Measurements from ENCODE around the gene INSL3.

The INSL3 gene

DNA sequence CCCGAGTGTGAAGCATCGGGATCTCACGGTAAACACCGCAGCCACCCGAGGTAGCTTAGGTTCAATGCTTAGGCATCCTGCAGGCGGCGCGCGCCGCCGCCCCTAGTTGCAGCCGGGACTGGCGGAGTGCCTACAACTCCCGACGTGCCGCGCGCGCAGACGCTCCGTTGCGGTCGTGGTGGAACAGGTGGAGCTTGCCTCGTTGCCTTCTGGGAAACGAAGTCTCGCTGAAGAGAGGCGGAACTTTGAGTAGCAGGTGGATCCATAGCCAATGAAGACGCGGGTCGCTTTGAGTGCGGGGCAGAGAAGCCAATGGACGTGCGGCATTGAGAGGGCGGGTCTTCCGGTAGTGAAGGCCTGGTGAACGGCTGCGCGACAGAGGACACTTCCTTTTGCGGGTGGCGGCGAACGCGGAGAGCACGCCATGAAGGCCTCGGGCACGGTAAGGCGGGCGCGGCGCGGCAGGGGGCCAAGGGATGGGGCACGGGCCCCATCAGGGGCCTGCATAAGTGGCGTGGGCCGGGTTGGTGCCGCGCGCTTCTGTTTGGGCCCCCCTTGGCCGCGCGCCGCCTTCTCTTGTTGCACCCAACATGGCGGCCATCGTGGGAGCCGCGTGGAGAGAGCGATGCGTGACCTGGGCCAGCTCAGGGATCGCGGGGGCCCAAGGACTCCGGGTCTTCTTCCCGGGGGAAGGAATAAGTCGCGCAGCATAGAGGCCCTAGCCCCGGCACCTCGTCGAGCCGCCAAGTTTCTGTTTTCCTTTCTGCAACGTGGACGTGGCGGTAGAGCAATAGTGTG lies 38.4 kb upstream of the INSL3 start, which contains the start of gene RPL18A:
RPL18A (plus strand) TSS at position 378 of the 798 bp plus-strand sequence; CDS start at position 425, 47 bp downstream.
- Mint-ChIP-seq H3K4me3 (peak within 1 kb of the TSS; percentile 96 to 100), H3K9me3 (no peaks in the 10 kb centered on the region), H3K27me3 (no peaks in the 10 kb centered on the region), H3K36me3 (peaks cover 42 to 51% of the 10 kb centered on the region in 2 donors), H3K27ac (peak within 1 kb of the TSS; percentile 100), H3K4me1 (peaks cover 32 to 53% of the 10 kb centered on the region in 2 donors)
- peak; percentile 91 to 95 for ATAC-seq (replicated peaks)
- peak; percentile 99 for DNase-seq

DNA sequence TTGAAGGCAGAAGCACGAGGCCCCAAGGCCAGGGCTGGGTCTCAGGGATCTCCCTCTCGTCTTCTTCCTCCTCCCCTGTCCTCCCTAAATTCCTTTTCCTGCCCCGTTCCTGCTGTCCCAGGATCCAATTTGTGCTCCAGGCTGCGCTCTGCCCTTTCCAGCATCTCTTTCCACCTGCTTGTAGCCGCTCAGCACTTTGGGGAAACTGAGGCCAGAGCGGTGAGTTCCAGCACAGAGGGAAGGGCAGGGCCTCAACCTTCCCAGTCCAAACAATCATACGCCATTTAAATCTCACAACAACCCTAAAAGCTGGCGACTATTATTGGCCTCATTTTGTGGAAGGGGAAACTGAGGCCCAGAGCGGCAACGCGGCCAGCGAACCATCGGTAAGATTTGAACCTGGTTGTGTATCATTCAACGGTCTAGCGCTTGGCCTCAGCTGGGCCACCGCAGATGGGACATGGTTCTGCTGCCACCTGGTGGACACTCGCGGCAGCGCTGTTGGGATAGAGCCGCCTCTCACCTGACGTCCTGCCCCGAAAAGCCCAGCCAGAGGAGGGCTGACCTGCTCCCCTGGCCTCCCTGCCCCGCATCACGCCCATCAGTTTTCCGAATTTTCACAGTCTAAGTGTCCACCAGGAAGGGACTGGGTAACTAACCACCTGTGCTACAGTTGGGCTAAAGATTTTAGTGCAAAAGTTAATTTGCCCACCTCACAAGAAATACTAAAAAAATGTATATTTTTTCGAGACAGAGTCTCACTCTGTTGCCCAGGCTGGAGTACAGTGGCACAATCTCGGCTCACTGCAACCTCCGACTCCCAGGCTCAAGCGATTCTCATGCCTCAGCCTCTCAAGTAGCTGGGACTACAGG lies 34.2 kb upstream of the INSL3 start:
- no peaks in the 10 kb centered on the region for H3K9me3 Mint-ChIP-seq
- H3K4me3 Mint-ChIP-seq: no peak overlapping the region
- no peaks in the 10 kb centered on the region for H3K27me3 Mint-ChIP-seq
- H3K36me3 Mint-ChIP-seq: peaks cover 9 to 11% of the 10 kb centered on the region in 2 donors
- H3K27ac Mint-ChIP-seq: peak overlapping the region; percentile 89
- ATAC-seq (replicated peaks) (peak; percentile 36 to 40), DNase-seq (peak; percentile 80)
- H3K4me1 Mint-ChIP-seq: peaks cover 22 to 32% of the 10 kb centered on the region in 2 donors

DNA sequence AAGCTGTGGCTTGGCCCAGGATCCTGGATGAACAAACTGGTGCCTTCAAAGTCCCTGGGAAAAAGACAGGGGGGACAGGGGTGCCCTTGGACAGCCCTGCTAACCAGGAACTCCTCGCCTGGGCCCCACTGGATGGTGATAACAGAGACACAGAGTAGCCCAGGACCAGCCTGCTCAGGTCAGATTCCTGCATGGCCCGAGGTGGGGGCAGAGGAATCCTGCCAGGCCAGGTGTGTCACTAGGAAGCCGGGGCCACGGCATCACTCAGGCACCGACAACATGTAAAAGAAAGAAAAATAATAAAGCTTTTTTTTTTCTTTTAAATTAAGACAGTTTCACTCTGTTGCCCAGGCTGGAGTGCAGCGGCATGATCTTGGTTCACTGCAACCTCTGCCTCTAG lies 32.7 kb upstream of the INSL3 start:
- Mint-ChIP-seq H3K36me3 (peaks cover 0 to 5% of the 10 kb centered on the region in 2 donors), H3K27ac (no peak overlapping the region), H3K27me3 (no peaks in the 10 kb centered on the region), H3K4me3 (no peak overlapping the region), H3K4me1 (peaks cover 26 to 41% of the 10 kb centered on the region in 2 donors), H3K9me3 (no peaks in the 10 kb centered on the region)
- ATAC-seq (replicated peaks) (no peak), DNase-seq (no peak)

DNA sequence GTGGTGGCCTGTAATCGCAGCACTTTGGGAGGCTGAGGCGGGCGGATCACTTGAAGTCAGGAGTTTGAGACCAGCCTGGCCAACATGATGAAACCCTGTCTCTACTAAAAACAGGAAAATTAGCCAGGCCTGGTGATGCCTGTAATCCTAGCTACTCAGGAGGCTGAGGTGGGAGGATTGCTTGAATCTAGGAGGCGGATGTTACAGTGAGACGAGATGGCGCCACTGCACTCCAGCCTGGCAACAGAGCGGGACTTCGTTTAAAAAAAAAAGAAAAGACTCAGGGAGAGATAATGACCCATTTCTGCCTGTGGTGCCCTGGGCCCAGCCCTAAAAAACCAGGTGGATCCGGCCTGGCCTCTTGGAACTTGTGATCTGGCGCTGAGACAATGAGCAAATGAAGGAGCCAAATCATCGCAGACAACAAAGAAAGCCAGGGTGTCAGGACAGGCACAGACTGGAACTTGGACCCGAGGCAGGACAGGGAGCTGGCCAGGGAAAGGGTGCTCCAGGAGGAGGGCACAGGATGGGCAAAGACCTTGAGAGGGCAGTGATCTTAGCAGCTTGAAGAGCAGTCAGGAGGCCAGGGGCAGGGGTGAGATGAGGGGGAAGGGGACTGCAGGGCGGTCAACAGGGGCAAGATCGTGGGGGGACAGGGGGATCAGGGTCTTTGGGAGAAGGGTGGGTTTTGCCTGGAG lies 27.4 kb upstream of the INSL3 start:
- H3K36me3 Mint-ChIP-seq: peaks cover 10 to 23% of the 10 kb centered on the region in 2 donors
- DNase-seq: no peak

DNA sequence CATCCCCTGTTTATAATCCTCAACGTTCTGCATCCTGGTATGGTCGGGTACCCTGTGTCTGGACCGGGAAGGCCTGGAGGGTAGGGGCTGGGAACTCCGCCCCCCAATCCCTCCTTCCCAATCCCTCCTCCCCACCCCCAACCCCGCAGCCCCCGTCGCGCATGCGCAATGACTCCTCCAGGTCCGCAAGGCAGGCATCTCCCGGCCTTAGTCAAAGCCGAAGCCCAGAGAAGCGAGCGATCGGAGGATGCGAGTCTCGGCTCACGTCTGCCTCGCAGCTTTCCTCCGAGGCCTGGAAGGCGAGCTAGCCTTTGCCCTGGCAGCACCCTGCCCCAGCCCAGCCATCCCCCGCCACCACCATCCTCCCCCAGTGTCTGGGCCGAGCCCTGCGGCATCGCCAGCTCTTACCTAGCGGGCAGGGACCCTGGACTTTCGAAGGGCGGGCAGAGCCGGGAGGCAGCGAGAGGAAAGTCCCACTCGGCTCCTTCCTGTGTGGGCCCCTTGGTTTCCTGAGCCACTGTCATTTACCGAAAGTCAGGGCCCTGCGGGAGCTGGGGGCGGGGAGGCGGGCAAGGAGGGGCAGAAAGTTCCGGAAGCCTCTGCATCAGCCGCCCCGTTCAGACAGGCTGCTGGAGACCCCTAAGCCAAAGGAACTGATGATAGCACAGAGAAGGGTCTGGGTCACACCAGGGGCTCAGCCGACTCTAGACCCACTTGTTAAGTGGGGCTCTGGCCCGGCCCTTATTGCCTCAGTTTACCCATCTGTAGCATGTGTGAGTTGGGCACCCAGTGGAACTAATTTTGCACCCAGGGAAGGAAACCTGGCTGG lies 26.4 kb upstream of the INSL3 start, which contains the start of gene JAK3:
JAK3 (minus strand) TSS at position 445 of the 829 bp plus-strand sequence. CDS start 3,565 bp downstream, outside the sequence.
- H3K27ac Mint-ChIP-seq: peak within 1 kb of the TSS; percentile 99
- peak within 1 kb of the TSS; percentile 93 to 97 for H3K4me3 Mint-ChIP-seq
- ATAC-seq (replicated peaks) (peak; percentile 88 to 89), DNase-seq (peak; percentile 87)
- peaks cover 17 to 32% of the 10 kb centered on the region in 2 donors for H3K36me3 Mint-ChIP-seq
- no peaks in the 10 kb centered on the region for H3K27me3 Mint-ChIP-seq
- peaks cover 42 to 81% of the 10 kb centered on the region in 2 donors for H3K4me1 Mint-ChIP-seq
- H3K9me3 Mint-ChIP-seq: no peaks in the 10 kb centered on the region

More for the DNA sequence above, 27.4 kb upstream of the INSL3 start:
- peaks cover 40 to 75% of the 10 kb centered on the region in 2 donors for H3K4me1 Mint-ChIP-seq
- H3K4me3 Mint-ChIP-seq: peak overlapping the region; percentile 93 to 97
- H3K9me3 Mint-ChIP-seq: no peaks in the 10 kb centered on the region
- no peaks in the 10 kb centered on the region for H3K27me3 Mint-ChIP-seq
- ATAC-seq (replicated peaks): no peak
- H3K27ac Mint-ChIP-seq: peak overlapping the region; percentile 99

DNA sequence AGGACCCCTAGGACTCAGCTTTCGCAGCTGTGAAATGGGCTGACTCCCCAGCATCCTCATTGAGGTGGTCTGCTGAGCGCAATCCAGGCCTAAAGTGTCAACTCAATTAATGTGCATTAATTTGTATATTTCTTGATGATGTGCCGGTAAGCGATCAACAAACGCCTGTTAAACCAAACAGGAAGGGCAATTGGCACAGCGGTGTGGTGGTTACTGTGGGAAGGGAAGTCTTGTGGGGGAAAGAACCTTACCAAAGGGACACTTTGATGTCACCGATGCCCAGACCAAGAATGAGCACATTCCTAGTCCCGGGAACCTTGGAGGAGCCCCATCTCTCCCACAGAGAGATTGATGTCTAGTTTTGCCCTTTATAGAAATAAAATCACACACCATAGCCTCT lies 24.8 kb upstream of the INSL3 start:
- H3K4me1 Mint-ChIP-seq: peaks cover 35 to 70% of the 10 kb centered on the region in 2 donors
- H3K4me3 Mint-ChIP-seq: peak overlapping the region; percentile 69 to 93
- H3K9me3 Mint-ChIP-seq: no peaks in the 10 kb centered on the region
- H3K27me3 Mint-ChIP-seq: no peaks in the 10 kb centered on the region
- H3K36me3 Mint-ChIP-seq: peaks cover 29 to 45% of the 10 kb centered on the region in 2 donors
- H3K27ac Mint-ChIP-seq: peak overlapping the region; percentile 47
- no peak for ATAC-seq (replicated peaks)
- no peak for DNase-seq

DNA sequence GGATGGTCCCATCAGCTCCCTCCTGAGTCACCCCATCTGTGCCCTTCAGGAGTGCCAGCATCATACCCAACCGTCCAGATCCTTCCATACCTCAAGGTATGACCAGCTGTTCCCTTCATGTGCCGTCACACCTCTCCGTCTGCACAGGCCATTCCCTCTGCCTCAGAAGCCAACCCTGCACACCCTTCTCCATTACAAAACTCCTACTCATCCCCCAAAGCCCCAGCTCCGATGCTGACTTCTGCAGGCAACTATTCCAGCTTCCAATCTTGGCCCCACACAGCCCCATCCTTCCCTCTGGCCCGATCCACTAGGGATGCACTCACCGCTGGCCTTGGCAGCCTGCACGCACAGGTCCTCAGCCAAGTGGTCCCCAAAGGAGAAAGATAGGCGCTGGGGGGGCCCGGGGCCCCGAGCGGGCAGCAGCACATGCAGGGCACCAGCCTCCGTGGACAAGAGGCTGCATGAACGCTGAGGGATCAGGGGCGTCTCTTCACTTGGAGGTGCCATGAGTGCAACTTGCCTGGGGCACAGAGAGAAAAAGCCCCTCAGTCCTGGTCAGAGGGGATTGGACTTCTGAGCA lies 22.7 kb upstream of the INSL3 start:
- peak overlapping the region; percentile 81 for H3K27ac Mint-ChIP-seq
- H3K27me3 Mint-ChIP-seq: no peaks in the 10 kb centered on the region
- H3K36me3 Mint-ChIP-seq: peaks cover 39 to 55% of the 10 kb centered on the region in 2 donors
- H3K4me1 Mint-ChIP-seq: peaks cover 25 to 50% of the 10 kb centered on the region in 2 donors
- no peaks in the 10 kb centered on the region for H3K9me3 Mint-ChIP-seq
- no peak for DNase-seq
- no peak for ATAC-seq (replicated peaks)
- H3K4me3 Mint-ChIP-seq: no peak overlapping the region

DNA sequence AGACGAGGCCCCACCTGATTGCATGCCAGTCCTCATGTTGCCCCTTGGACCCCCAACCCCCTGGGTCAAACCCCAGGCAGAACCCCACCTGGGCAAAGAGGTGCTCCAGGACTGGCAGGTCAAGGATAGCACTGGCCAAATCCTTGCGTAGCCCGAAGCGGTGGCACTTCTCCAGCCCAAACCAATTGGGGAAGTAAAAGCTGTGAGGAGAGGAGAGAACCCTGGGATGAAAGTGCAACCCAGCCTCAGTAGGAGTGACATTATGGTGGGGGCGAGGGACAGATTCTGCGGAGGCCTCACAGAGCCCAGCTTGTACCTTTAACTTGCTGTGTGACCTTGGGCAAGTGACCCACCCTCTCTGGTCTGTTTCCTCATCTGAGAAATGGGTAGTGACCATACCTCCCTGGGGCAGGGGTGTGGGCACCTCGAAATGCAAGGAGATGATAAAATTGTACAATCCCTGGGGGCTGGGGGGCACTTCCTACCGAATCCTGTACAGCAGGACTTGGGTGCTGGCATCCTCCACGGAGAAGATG lies 22.0 kb upstream of the INSL3 start:
- Mint-ChIP-seq H3K27ac (no peak overlapping the region), H3K9me3 (no peaks in the 10 kb centered on the region), H3K4me3 (no peak overlapping the region), H3K36me3 (peaks cover 42 to 60% of the 10 kb centered on the region in 2 donors), H3K27me3 (no peaks in the 10 kb centered on the region), H3K4me1 (peaks cover 19 to 43% of the 10 kb centered on the region in 2 donors)
- ATAC-seq (replicated peaks) (no peak), DNase-seq (no peak)

DNA sequence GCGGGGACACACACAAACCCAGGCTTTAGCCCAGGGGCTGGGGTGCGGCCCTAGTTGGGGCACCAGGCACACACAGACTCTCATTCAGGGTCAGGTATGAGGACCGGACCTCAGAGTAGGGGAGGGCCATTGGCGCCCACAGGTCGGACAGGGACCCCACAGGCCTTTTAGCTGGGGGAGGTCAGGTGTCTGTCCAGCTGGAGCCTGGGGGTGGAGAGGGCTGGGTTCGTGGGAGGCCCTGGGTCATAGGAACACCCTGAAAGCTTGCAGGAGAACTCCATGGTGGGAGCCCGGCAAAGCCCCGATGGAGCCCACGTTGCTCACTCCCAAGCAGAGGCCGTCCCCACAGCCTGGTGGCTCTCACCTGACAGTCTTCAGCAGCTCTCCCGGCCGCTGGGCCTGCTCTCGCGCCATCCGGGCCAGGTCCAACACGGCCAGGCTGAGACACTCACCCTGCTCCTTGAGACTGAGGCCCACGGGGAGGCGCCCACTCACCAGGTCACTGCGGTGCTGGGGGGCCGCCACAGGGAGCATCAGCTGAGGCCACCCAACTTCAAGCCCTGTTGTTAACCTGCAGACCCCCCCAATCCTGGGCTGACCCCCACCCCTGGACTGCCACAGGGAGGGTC lies 21.5 kb upstream of the INSL3 start:
- no peak for DNase-seq
- no peaks in the 10 kb centered on the region for H3K9me3 Mint-ChIP-seq
- H3K4me1 Mint-ChIP-seq: peaks cover 14 to 38% of the 10 kb centered on the region in 2 donors
- peaks cover 46 to 64% of the 10 kb centered on the region in 2 donors for H3K36me3 Mint-ChIP-seq
- ATAC-seq (replicated peaks): no peak
- no peak overlapping the region for H3K4me3 Mint-ChIP-seq
- no peaks in the 10 kb centered on the region for H3K27me3 Mint-ChIP-seq
- no peak overlapping the region for H3K27ac Mint-ChIP-seq

DNA sequence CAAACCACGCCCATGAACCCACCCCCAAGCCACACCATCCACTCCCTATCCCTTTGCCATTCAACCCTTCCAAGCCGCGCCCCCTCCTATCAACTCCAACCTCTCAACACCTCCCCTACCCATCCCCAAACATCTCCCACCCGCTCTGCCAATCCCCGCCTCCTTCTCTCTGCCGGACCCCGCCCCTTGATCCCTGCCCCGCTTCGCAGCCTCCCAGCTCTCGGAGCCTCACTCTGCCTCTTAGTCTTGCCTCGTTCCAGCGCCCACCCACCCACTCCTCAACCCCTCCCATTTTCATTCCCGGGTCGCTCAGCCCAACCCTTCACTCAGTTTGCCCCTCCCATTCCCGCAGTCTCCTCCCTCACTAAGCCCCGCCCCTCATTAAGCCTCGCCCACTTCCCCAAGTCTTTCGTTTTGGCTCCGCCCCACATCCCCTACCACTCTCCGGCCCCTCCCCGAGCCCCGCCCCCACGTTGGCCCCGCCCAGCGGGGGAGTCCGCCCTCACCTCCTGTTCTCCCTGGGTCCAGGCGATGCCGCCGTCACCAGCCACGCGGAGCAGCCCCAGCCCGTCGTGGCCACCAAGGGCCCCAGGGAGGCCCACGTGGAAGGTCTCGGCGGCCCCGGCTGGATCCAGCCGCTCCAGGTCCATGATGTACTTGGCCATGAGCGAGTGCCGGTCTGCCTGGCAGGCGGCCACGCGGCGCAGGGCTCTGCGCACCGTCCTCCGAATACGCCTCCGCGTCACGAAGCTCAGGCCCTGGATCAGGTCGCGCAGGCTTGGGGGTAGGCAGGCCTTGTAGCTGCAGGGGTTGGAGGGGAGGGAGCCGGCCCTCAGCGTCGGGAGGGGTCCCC lies 20.7 kb upstream of the INSL3 start:
- no peak for DNase-seq
- Mint-ChIP-seq H3K9me3 (no peaks in the 10 kb centered on the region), H3K36me3 (peaks cover 47 to 64% of the 10 kb centered on the region in 2 donors), H3K4me3 (no peak overlapping the region), H3K27me3 (no peaks in the 10 kb centered on the region), H3K4me1 (peaks cover 13 to 35% of the 10 kb centered on the region in 2 donors), H3K27ac (peak overlapping the region; percentile 59)
- peak; percentile 60 to 68 for ATAC-seq (replicated peaks)

DNA sequence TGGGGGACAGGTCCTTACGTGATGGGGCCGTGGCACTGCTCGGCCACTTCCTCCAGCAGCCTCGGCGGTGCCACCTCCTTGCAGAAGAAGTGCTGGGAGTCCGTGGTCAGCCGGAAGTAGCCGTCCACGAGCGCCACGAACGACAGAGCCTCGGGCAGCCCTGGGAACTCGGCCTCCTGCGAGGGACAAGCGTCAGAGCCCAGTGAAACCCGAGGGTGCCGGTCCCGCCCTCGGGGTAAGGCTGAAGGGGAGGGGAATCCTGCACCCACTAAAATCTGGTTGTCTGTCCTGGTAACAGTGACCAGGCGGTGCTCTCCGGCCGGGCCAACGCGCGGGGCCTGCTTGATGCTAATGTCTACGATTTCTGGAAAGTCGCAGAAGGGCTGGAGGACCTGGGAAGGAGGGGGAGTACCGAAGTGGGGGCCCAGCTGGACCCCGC lies 20.1 kb upstream of the INSL3 start:
- DNase-seq: no peak

More for the DNA sequence above, 20.1 kb upstream of the INSL3 start:
- no peaks in the 10 kb centered on the region for H3K9me3 Mint-ChIP-seq
- ATAC-seq (replicated peaks): no peak
- H3K36me3 Mint-ChIP-seq: peaks cover 52 to 68% of the 10 kb centered on the region in 2 donors
- H3K4me1 Mint-ChIP-seq: peaks cover 16 to 37% of the 10 kb centered on the region in 2 donors
- H3K4me3 Mint-ChIP-seq: no peak overlapping the region
- H3K27me3 Mint-ChIP-seq: no peaks in the 10 kb centered on the region
- H3K27ac Mint-ChIP-seq: no peak overlapping the region
